Skeletal muscle satellite cell (primary cell): ENCODE data around the gene GUCA2A.

Experiments used
- H3K27me3 ChIP-seq: 2 replicates; pipeline ENCODE4 v1.7.0; 2013; ENCODE audit warnings: low read length; ENCODE audit not compliant: control insufficient read depth, insufficient read depth
- H3K36me3 ChIP-seq: 2 replicates; pipeline ENCODE4 v1.7.0; 2013; ENCODE audit warnings: mild to moderate bottlenecking, control low read depth, low read length; ENCODE audit not compliant: insufficient read depth
- H3K4me1 ChIP-seq: 2 replicates; pipeline ENCODE4 v1.7.0; 2013; ENCODE audit warnings: low read length; ENCODE audit not compliant: control insufficient read depth, insufficient read depth
- H3K4me2 ChIP-seq: 2 replicates; pipeline ENCODE4 v1.7.0; 2013; ENCODE audit warnings: mild to moderate bottlenecking, low read length
- H3K4me3 ChIP-seq: 2 replicates; pipeline ENCODE4 v1.7.0; 2013; ENCODE audit warnings: low read length
- H3K9ac ChIP-seq: 2 replicates; pipeline ENCODE4 v1.7.0; 2013; ENCODE audit warnings: mild to moderate bottlenecking, low read depth, low read length, moderate library complexity
- H3K9me3 ChIP-seq: replicated peaks from 2 replicates; pipeline ENCODE4 v1.7.0; 2013; ENCODE audit warnings: mild to moderate bottlenecking, control low read depth, low read length

Gene GUCA2A

DNA sequence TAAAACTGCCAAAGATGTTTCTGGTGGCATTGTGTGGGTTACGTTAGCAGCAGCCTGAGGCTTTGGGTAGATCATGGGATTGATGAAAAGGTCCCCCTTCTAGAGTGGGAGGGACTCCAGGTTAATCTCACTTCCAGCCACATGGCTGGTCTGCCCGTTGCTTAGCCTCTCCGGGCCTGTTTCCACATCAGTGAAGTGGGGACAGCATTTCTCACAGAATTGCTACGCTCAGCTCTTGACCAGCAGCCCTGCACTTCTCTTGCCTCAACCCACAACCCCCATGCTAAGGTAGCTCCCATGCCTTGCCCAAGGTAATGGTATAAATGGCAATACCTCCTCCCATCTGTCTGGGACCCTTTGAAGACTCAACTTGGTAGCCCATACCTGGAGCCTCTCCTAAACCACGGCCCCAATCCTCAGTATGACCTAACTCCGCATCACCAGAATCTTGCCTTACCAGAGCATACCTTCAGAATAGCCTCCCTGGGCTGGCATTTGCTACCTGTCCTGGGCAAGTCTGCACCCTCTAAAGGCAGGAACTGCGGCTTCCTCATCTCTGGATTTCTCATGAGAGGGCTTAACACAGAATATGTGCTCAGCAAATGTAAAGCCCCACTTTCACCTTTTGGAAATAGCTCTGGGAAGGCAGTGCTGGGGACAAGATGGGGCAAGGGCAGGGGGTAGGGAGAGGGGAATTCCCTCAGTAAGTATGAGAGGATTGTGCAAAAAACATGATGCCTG, 10.9 kb upstream of the GUCA2A start:
- Histone ChIP-seq H3K9me3 (no peaks in the 10 kb centered on the region), H3K27me3 (no peaks in the 10 kb centered on the region), H3K36me3 (peaks cover 17% of the 10 kb centered on the region), H3K9ac (no peak overlapping the region), H3K4me3 (no peak overlapping the region), H3K4me2 (no peak overlapping the region), H3K4me1 (peaks cover 8% of the 10 kb centered on the region)

DNA sequence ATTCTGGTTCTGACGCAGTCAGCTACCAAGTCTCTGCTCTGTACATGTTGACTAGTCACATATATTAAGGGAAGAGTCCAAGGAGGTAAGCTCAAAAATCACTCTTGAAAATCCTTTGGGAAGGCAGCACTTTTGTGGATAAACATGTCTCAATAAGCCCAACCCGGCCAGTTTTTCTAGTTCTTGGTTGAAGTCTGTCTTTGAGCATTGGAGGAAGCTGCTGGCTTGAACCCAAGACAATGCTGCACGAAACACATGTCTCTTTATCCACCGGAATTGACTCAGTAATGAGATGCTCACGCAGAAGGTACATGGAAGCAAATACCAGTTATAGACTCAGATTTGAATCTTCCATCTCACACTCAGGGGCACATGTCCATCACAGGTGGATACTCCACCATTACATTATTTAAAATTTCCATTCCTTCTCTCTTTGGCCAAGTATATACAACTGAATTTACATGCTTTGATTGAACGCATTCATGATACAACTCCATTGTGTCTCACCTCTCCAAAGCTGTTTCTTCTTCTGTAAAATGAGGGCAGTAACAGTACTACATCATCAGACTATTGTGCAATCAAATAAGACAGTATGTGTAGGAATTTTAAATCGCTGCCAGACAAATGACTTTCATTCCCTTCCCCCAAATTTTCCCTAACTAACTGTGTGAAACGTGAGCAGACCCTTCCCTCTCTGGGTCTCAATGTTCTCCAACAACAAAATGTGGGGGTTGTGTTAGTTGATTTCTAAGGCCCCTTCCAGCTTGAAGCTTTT, 9.6 kb upstream of the GUCA2A start:
- Histone ChIP-seq H3K9me3 (no peaks in the 10 kb centered on the region), H3K36me3 (peaks cover 6% of the 10 kb centered on the region), H3K9ac (no peak overlapping the region), H3K27me3 (no peaks in the 10 kb centered on the region), H3K4me1 (peaks cover 8% of the 10 kb centered on the region), H3K4me2 (no peak overlapping the region), H3K4me3 (no peak overlapping the region)

DNA sequence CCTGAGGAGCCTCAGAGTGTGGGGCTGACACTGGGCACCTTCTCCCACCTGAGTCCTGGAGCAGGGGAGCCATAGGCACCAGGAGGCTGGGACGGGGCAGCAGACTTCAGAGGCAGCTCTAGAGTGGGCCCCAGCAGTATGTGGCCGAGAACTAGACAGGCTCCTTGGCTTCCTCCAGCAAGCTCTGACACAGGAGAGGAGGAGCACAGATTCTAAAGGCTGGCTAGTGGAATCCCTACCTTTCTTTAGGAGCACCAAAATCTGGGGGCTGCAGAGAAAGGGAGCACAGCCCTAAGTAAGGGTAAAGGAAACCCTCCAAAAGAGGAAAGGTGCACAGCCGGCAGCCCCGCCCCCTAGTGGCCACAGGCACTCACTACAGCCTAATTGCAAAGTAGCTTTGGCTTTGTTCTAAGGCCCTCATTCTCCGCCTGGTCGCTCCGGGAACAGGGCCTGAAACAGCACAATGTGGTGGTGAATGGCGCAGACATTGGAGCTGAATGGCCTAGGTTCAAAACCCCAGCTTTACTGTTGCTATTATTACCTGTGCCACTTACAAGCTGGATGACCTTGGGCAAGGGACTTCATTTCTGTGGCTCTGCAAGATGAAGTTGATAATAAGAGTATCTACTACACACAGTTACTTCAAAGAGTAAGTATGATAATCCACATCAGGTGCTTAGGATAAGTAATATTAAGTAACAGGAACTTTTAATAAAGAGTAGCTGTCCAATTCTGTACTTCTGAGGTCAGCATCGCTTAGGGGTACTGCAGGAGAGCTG, 8.8 kb upstream of the GUCA2A start:
- Histone ChIP-seq H3K4me1 (peaks cover 8% of the 10 kb centered on the region), H3K4me2 (no peak overlapping the region), H3K9ac (no peak overlapping the region), H3K9me3 (no peaks in the 10 kb centered on the region), H3K27me3 (no peaks in the 10 kb centered on the region), H3K4me3 (no peak overlapping the region), H3K36me3 (peaks cover 6% of the 10 kb centered on the region)

DNA sequence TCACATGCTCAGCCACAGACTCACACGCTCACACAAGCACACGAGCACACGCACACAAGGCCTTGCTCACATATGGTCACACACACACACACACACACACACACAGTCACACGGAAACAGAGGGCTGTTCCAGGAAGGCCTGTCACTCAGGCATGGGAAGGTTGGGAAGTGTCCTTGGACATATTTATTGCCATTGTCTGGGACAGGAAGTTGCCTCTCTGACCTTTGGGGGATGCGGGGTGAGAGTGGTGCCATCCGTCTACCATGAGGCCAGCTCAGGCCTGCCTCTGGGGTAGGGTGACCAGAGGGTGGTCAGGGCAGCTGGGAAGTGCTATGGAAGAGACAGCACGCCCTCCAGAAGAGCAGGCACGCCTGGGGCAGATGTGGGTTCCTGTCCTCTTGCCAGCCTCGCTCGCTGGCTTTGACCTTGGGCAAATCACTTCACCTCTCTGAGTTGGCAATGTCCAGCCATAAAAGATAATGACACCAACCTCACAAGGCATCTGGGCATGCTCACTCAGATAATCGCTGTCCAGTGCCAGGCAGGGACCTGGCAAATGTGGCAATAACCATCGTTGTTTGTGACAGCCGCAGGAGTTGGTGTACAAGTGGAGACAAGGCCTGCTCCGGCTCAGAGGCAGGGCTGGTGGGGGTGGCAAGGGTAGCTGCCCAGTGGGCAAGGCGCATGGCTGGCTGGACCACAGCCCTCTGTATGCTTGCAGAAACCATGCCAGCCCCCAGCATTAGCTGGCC, 8.0 kb upstream of the GUCA2A start:
- H3K4me1 ChIP-seq, result peaks cover 5% of the 10 kb centered on the region
- no peak overlapping the region for H3K9ac ChIP-seq
- no peaks in the 10 kb centered on the region for H3K27me3 ChIP-seq
- no peak overlapping the region for H3K4me2 ChIP-seq
- H3K36me3 ChIP-seq, result peaks cover 6% of the 10 kb centered on the region
- no peak overlapping the region for H3K4me3 ChIP-seq
- no peaks in the 10 kb centered on the region for H3K9me3 ChIP-seq

DNA sequence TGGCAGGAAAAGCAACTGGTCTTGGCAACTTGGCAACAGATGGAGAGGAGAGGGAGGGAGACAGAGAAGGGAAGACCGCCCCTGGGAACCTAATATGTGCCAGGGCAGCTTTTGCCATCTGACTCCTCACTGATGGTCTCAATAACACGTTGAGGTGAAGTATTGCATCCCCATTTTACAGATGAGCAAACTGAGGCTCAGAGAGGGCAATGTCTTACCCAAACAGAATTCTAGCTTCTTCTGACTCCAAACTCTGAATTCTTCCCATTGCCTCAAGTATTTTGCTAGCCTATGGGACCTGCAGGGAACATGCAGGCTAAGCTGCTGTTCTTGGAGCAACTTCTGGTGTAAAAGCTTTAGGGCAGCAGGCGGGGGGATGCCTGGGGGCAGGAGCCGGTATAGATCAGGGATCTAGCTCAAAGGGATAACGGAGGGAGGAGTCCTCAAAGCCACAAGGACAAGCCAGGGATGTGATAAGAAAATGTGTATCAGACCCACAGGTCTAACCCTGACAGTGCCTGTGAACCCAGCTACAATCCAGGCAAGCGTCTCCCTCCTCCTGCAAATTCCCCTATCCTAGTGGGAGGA, 7.2 kb upstream of the GUCA2A start:
- no peaks in the 10 kb centered on the region for H3K4me1 ChIP-seq

DNA sequence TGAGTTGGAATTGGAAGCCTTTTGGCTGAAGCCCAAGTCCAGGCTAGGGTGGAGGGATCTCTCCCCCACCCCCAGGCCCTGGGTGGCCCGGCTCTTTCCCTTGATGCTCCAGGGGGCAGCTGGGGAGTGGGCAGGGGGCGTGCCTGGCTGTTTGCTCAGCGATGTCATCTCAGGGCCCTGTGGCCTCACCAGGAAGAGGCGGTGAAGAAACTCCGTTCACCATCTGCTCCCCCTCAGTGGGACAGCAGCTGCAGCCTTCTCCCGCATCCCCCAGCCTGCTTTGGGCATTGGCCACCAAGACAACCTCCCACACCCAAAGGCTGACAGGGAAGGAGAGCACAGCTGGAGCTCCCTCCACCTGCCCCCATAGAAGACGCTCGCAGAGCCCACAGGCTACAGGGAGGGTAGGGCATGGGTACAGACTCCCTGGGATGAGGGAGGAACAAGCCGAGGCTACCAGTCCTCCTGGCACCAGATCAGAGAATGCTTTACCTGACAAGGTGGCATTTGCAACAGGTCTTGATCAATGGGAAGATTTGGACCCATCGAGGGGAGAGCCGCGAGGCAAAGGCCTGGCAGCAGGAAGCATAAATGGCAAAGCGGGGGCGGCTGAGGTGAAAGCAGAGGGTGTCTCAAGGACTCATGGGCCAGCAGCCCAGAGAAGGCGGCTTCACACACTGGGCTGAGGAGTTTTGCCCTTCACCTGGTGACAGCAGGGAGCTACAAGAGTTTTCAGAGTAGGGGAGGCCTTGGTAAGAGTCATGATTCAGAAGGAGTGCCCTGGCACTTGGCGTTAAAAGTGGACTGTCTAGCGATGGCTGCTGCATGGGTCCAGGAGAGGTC, 6.5 kb upstream of the GUCA2A start:
- no peak overlapping the region for H3K4me2 ChIP-seq
- H3K9ac ChIP-seq, result no peak overlapping the region
- no peak overlapping the region for H3K4me3 ChIP-seq
- no peaks in the 10 kb centered on the region for H3K27me3 ChIP-seq
- peaks cover 2% of the 10 kb centered on the region for H3K36me3 ChIP-seq
- H3K4me1 ChIP-seq, result no peaks in the 10 kb centered on the region
- no peaks in the 10 kb centered on the region for H3K9me3 ChIP-seq

More for the DNA sequence above, 7.2 kb upstream of the GUCA2A start:
- Histone ChIP-seq H3K27me3 (no peaks in the 10 kb centered on the region), H3K36me3 (peaks cover 6% of the 10 kb centered on the region), H3K9ac (no peak overlapping the region), H3K4me2 (no peak overlapping the region), H3K4me3 (no peak overlapping the region), H3K9me3 (no peaks in the 10 kb centered on the region)

DNA sequence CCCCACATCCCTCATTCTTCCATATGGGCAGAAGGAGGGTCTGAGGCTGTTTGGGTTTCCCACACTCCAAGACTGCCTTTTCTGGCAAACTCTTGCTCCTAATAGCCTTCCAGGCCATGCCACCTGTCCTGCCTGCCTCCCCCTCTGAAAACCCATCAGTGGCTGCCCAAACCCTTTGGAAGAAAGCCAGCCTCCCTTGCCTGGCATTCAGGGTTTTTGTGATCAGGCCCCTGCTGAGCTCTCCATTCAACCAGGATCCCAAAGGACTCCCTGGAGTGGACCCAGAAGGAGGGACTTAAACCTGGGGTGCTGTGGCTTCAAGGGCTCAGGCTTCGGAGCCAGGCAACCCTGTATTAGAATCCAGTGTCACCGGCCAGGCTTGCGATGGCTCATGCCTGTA, 4.2 kb upstream of the GUCA2A start:
- H3K36me3 ChIP-seq, result no peaks in the 10 kb centered on the region
- no peak overlapping the region for H3K4me2 ChIP-seq
- H3K4me1 ChIP-seq, result peaks cover 3% of the 10 kb centered on the region
- H3K9ac ChIP-seq, result no peak overlapping the region
- no peaks in the 10 kb centered on the region for H3K27me3 ChIP-seq
- H3K9me3 ChIP-seq, result no peaks in the 10 kb centered on the region
- H3K4me3 ChIP-seq, result no peak overlapping the region

DNA sequence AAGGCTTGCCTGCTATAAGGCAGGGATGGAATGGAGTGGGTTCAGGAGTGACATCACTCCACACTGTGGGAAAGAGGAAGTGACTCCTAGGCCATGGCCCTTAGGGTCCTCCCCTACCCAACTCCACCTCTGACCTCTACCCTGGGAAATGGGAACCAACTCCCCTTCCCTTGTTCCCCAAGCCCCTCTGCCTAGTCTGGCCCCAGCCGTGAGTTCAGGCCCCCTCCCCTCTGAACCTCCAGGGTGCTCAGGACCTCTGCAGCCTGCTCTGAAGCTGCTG, 3.8 kb upstream of the GUCA2A start:
- H3K9ac ChIP-seq, result no peak overlapping the region
- H3K4me2 ChIP-seq, result no peak overlapping the region
- H3K4me1 ChIP-seq, result peaks cover 3% of the 10 kb centered on the region
- H3K27me3 ChIP-seq, result no peaks in the 10 kb centered on the region
- no peak overlapping the region for H3K4me3 ChIP-seq
- no peaks in the 10 kb centered on the region for H3K9me3 ChIP-seq
- no peaks in the 10 kb centered on the region for H3K36me3 ChIP-seq

DNA sequence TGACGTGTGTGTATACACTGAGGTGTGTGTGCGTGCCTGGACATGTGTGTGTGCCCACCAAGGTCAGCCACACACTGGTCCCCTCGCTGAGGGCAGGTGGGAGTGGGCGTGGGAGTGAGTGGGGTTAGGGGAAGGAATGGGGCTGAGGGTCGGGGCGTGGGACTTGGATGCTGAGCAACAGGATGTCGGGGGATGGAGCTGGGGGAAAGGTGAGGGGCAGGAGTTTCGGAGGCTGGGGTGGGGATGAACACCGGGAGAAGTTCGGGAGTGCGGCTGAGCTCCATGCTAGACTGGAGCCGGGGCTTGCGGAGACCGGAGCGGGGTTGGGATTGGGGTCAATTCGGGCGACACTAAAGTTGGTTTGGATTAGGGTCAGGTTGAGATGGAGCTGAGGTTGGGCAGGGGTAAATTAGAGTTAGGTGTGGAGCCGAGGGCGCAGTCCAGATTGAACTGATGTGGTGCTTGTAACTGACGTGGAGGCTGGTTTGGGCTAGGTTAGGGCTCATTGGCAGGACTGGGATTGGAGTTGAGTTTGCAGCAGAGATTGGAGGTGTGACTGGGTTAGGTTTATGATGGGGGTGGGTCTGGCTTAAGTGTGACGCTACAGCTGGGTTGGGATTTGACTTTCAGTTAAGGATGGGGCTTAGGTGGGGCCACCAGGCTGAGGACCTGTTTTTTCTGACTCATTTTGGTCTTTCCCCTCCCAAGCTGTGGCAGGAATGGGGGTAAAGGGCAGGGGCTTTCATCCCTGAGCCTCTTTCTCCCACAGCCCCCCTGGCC, 3.3 kb upstream of the GUCA2A start:
- H3K4me3 ChIP-seq, result no peak overlapping the region
- no peaks in the 10 kb centered on the region for H3K36me3 ChIP-seq
- H3K4me1 ChIP-seq, result peaks cover 3% of the 10 kb centered on the region
- no peaks in the 10 kb centered on the region for H3K27me3 ChIP-seq
- H3K9ac ChIP-seq, result no peak overlapping the region
- H3K9me3 ChIP-seq, result no peaks in the 10 kb centered on the region
- no peak overlapping the region for H3K4me2 ChIP-seq
